Stimulated activated CD4-positive, alpha-beta T cell treated with anti-CD3 and anti-CD28 coated beads, Interleukin-4, amount 100 ng/mL, for 4 hours (primary cell): ENCODE data around the gene SYS1.

ENCODE experiments used
- DNase-seq, 2 experiments: peaks; one replicate each; pipeline ENCODE4 v3.0.0-alpha.2; 2020

SYS1 gene

DNA sequence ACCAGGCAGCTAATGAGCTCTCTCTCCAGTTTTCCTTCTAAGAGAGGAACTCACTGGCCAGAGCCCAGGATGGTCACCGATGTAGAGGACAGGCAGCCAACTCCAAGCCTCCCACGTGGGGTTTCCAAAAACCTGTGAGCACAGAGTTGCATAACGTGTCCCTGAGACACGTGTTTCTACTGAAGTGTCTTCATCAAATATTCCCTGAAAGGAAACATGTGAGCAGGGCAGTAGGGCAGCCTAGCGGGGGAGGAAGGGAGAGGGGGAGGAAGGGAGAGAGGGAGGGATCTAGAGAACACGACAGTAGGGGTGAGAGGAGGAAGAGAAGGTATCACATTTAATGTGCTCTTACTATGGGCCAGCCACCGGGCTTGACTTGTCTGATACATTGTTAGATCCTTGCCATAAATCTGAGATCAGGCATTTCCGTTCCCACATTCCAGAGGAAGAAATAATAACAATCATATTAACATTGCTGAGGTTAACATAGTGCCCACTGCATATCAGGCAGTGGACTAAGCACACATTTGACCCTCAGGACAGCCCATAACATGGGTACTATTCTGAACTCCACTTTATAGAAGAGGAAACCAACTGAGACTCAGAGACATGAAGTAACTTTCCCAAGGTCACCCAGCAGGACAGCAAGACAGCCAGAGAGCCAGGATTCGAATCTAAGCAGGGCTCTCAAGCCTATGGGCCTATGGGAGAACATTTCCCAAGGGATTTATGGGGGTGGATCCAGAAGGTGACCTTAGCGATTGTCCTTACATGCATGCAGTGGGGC is 4.5 kb upstream of the SYS1 start:
- DNase-seq, result no peak

GRCh38 chr20:45359069-45359405 is 3.9 kb upstream of the SYS1 start:
- no peak for DNase-seq

GRCh38 chr20:45359406-45360148 is 3.4 kb upstream of the SYS1 start:
- no peak for DNase-seq

DNA sequence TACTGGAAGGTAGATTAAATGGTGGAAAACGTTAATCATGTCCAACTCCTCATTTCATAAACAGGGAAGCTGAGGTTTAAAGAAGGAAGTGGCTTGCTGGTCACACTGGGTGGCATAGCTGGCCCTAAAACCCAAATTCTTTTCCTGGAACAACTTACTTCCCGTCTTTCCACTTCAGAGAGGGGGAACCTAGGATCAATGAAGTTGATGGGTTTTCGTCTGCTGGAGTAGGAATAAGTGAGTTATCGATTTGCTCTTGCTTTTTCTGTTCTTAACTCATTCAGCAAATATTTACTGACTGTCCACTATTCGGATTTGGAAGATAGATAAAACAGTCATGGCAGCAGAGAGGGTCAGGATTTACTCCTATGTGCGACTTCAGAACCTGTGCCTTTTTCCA is 1.2 kb upstream of the SYS1 start:
- DNase-seq, result no peak

DNA sequence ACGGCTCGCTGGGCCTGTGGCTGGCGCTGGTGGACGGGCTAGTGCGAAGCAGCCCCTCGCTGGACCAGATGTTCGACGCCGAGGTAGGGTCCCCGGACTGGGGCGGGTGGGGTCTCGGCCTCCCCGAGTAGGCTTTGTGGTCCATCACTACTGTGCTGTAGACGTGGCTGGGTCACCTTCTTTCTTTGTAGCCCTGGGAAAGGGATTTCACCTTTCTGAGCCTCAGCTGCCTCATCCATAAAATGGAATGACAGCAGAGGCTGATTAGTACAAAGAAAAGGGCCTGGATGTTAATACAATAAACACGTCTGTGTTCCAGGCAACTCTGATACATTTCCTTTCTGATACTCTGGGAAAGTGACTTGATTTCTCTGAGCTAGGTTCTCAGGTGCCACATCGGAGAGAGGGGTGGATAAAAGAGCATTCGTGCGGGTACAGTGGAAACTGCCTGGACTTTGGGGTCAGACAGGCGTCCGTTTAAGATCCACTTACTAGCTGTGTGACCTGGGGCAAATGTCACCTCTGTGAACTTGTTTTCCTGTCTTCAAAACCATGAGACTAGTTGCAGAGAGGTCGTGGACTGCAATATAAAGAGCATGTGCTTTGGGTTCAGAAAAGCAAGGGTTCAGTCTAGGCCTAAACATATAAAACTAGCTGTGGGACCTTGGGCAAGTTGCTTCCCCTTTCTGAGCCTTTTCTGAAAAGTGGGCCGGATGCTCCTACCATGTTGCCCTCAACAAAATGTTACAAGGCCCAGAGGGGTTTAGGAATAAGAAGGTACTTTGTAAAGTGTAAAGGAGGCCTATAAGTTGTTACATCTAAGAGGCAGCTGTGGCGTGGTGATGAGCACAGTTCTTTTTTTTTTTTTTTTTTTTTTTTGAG is 896 bp downstream of the SYS1 start:
- no peak for DNase-seq

DNA sequence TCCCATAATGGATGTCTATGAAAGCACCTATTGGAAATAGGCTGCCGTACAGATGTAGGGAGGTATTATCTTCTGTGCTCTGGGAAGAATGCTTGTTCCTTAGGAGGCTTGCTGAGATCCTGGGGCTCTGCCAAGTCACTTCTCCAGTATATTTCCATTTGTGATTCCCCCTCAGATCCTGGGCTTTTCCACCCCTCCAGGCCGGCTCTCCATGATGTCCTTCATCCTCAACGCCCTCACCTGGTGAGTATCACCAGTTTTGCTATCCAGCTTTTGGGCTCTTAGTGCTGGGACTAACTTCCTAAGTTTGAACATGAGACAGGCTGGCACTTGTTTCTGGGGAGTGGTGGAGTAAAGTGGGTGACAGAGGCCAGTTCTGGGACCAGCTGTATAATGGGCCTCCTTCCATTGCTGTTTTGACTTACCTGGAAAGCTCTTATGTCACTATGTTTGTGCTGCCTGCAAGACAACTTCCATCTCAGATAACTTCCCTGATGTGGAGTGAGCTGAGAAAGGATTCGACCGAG is 2.6 kb downstream of the SYS1 start:
- DNase-seq, result no peak

DNA sequence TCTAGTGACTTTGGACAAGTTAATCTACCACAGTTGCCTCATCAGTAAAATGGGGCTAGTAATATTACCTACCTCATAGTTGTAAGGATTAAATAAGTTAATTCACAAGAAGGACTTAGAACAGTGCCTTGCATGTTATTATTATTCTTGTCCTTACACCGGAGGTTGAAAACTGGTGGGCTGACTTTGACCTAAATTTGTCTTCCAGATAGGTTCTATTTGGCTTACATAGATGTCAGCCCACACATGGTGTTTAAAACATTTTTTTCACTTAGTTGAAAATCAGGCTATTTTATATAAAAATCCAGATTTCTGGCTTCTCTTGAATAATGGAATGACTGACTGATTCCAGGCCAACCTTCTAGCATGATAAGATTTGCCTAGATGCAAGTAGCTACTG is 3.2 kb downstream of the SYS1 start:
- no peak for DNase-seq

- DNase-seq, result no peak
Observed at GRCh38 chr20:45366631-45367030, 3.7 kb downstream of the SYS1 start.

GRCh38 chr20:45367126-45367525 is 4.2 kb downstream of the SYS1 start:
- DNase-seq, result no peak

DNA sequence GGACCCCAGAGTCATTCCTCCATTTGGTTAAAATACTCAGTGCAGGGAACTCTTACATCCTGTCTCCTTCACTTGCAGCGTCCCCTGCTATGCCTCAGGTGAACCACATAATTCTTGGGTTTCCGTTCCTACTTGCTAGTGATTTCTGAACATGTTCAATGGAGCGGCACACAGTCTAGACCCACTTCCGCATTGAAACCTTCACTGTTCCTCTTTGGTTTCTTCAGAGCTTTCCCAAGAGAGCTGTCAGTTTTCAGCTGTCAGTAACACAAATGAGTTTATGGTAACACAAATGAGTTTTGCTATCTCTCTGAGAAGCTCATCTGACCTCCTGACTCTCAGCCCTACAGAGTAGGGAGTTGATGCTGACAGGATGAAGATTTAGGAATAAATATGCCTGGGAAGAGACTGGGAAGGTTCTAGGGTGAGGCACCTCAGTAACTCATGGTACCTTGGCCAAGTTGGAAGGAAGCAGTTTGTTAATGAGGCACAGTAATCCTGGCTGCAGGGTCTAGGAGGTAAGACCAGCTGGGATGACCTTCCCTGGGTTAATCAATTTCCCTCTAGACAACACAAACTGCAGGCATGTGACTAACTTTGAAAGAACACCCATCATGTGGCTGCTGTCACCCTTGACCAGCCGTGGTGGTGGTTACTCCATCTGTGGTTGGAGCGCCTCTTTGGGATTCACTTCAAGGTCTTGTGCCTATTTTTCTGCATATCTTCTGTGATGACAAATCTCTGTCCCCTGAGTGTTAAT is 5.4 kb downstream of the SYS1 start:
- DNase-seq, result no peak

GRCh38 chr20:45370571-45371160 is 7.7 kb downstream of the SYS1 start:
- no peak for DNase-seq

DNA sequence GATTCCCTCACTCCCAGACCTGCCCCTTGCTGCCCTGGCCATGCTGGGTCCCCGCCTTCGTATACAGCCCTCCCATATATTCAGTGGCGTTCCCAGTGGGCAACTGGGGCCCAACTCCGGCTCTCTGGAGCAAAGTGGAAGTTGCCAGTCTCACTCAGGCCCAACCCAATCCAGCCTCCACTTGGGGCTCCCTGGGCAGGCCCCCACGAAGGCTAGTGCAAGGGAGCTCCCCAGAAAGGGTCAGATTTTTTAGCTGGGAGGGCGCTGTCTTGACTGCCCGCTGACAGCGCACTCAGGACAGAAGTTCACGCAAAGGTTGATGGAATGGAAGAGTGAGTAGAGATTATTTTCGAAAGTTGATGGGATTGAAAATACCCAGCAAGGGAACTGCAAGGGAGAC is 9.3 kb downstream of the SYS1 start:
- DNase-seq, result no peak

GRCh38 chr20:45372646-45373352 is 9.8 kb downstream of the SYS1 start:
- no peak for DNase-seq

GRCh38 chr20:45373353-45374100 is 10.6 kb downstream of the SYS1 start:
- DNase-seq, result peak; percentile 87 to 91

DNA sequence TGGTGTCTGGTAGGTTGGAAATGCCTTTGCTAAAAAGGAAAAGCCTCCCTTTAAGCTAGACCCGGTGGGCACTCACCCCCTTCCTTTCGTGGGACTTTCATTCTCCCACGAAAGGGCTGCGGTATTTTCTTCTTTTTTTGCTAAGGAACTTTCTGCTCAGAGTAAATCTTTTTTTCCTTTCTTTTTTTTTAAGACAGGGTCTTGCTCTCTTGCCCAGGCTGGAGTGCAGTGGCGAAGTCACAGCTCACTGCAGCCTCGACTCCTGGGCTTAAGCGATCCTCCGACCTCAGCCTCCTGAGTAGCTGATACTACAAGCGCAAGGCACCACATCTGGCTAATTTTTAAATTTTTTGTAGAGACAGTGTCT is 11.1 kb downstream of the SYS1 start:
- DNase-seq, result no peak

- DNase-seq, result no peak
Observed at GRCh38 chr20:45374966-45375365, 12.0 kb downstream of the SYS1 start.

DNA sequence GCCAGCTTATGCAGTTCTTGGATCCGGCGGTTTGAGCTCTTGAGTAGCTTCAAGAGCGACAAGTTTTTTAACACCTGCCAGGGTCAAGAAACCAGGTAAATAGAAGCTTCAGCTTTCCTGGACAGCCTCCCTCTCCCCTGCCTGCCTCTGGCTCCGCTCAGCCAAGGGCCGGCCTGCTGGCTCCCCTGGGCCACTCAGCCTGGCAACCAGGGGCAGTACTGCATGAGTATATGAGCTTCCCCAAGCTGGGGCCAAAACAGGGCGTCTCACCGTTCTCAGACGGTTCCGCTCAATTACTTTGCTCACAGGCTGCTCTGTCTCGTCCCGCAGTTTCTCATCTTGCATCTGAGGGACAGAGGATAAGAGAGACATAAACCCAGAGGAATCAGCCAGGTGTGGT is 14.3 kb downstream of the SYS1 start:
- DNase-seq, result no peak

DNA sequence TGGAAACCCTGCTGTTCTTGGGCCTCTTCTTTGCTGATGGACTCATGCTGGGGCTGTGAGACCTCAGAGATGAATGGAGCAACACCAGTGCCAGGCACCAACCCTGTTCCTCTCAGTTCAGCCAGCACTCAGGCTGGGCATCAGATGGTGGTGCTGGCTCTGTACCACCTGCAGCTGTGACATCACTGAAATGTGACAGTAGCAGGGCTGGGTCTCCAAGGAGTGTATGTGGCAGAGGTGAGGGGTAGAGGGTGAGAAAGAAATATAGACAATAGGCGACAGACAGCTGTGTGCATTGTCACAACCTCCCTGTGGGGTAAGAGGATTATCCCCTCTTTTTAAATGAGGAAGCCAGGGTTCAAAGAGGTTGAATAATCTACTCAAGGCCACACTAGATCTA is 15.2 kb downstream of the SYS1 start, which contains the start of gene TP53TG5:
TSS of gene TP53TG5 (minus strand) at position 135 of the 400 bp plus-strand sequence. CDS start at position 46, 89 bp downstream.
- DNase-seq, result no peak

DNA sequence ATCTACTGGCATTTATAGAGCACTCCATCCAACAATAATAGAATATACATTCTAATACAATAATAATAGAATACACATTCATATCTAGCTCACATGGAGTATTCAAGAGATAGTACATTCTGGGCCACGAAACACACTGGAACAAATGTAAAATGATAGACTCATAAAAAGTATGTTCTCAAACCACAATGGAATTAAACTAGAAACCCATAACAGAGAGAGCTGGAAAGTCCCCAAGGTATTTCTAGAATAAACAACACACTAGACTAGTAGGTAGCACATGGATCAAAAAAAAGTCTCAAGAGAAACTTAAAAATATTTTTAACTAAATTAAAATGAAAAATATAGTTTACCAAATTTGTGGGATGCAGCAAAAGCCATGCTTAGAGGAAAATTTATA is 24.3 kb downstream of the SYS1 start:
- no peak for DNase-seq

DNA sequence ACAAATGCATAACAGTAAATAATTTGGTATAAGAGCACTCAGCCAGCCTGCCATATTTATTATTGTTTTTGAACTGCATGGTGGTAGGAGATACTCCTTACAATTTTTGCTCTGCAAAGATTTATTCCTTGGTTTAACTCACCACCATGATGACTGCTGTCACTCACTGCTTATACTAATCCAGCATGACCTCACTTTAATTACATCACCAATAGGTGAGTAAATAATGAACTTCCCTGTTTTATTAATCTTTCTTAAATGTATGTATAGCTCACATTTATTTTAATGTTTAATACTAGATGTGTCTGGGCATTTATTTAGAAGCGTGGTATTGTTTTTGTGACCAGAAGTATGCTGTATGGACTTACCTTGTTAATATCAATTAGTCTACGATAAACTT is 28.0 kb downstream of the SYS1 start:
- DNase-seq, result no peak

DNA sequence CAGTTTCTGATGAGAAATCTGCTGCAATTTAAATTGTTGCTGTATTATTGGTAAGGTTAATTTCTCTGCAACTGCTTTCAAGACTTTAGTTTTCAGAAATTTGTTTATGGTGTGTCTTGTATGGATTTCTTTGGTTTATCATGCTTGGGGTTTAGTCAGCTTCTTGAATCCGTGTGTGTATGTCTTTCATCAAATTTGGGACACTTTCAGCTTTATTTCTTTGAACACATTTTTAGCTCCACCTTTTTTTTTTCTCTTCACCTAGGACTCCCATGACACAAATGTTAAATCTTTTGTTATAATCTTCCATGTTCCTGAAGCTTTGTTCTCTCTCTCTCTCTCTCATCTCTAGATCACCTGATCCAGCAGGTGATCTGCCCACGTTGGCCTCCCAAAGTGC is 28.6 kb downstream of the SYS1 start:
- DNase-seq, result no peak
